ENCODE data around the gene AUTS2.

GRCh38 chr7:69599955-69600709 lies 1.9 kb downstream of the AUTS2 start:
- TF ChIP-seq POLR2AphosphoS5 (IDR thresholded peaks at IDR 0.05; ENCODE audit: low read depth, low read length) = no peak
- TF ChIP-seq POLR2A (IDR thresholded peaks at IDR 0.05; ENCODE audit: low read depth, low read length) = no peak
